Ishikawa (cell line): Measurements from ENCODE around the gene GCN1.

Experiments
- CEBPB ChIP-seq: IDR thresholded peaks from 2 replicates; pipeline ENCODE4 v1.6.1; 2012
- CREB1 ChIP-seq: IDR thresholded peaks from 2 replicates; pipeline ENCODE4 v1.6.1; 2012; ENCODE audit warnings: low read depth
- EGR1 ChIP-seq: IDR thresholded peaks from 2 replicates; pipeline ENCODE4 v1.6.1; 2012
- EP300 ChIP-seq: IDR thresholded peaks from 2 replicates; pipeline ENCODE4 v1.6.1; 2012; ENCODE audit warnings: borderline replicate concordance
- FOXM1 ChIP-seq: IDR thresholded peaks from 2 replicates; pipeline ENCODE4 v1.6.1; 2012; ENCODE audit warnings: low read depth, borderline replicate concordance
- NFIC ChIP-seq: IDR thresholded peaks from 2 replicates; pipeline ENCODE4 v1.6.1; 2012
- RAD21 ChIP-seq: IDR thresholded peaks from 2 replicates; pipeline ENCODE4 v1.6.1; 2012; ENCODE audit warnings: low read depth
- TAF1 ChIP-seq: IDR thresholded peaks from 2 replicates; pipeline ENCODE4 v1.6.1; 2012; ENCODE audit warnings: low read depth, mild to moderate bottlenecking
- TCF12 ChIP-seq: IDR thresholded peaks from 2 replicates; pipeline ENCODE4 v1.6.1; 2012; ENCODE audit warnings: low read depth
- TEAD4 ChIP-seq: IDR thresholded peaks from 2 replicates; pipeline ENCODE4 v1.6.1; 2012
- YY1 ChIP-seq: IDR thresholded peaks from 2 replicates; pipeline ENCODE4 v1.6.1; 2012; ENCODE audit warnings: low read depth
- ZBTB7A ChIP-seq: IDR thresholded peaks from 2 replicates; pipeline ENCODE4 v1.6.1; 2012; ENCODE audit warnings: low read depth
- TF ChIP-seq, protein P1 (sequence below): IDR thresholded peaks from 2 replicates; pipeline ENCODE4 v1.6.1; 2012; ENCODE audit warnings: low read depth, mild to moderate bottlenecking
- TF ChIP-seq, protein P2 (sequence below): IDR thresholded peaks from 2 replicates; pipeline ENCODE4 v1.6.1; 2012
- TF ChIP-seq, protein P3 (sequence below): IDR thresholded peaks from 2 replicates; pipeline ENCODE4 v1.6.1; 2012

The GCN1 gene

DNA sequence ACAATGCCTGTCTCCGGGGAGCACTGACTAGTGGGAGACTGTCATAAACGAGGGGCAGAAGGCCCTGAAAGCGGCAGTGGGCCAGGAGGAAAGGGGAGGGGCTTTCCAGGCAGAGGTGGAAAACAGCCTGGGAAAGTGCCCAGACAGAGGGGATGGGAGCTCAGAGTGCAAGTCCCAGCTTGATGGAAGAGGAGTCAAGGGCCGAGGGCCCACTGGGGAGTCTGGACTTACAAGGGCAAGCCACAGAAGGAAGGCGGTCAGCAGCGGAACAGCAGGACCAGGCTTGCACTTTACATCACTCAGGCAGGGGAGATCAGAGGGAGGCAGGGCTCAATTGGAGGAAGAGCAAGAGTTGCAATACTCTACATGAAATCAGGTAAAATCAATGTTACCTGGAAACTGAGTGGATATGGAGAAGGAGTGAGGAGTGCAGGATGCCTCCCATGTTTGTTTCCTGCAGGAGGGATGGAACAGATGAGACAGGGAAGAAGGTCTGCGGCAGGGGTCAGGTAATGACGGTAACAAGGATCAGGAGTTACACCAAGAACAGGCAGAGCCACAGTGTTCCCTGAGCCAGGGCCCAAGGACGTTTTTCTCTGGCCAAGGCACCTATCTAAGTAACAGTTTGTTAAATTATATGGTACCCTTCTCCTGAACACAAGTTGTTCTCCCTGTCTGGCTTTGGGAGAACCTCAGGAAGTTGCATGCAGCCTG, 47.2 kb upstream of the GCN1 start:
- TF ChIP-seq ZBTB7A (no peak), RAD21 (no peak), TCF12 (no peak), TEAD4 (no peak), EGR1 (no peak), YY1 (no peak), EP300 (no peak), CEBPB (no peak), CREB1 (no peak), TAF1 (no peak), FOXM1 (no peak), NFIC (no peak)
- TF ChIP-seq, protein P1, sequence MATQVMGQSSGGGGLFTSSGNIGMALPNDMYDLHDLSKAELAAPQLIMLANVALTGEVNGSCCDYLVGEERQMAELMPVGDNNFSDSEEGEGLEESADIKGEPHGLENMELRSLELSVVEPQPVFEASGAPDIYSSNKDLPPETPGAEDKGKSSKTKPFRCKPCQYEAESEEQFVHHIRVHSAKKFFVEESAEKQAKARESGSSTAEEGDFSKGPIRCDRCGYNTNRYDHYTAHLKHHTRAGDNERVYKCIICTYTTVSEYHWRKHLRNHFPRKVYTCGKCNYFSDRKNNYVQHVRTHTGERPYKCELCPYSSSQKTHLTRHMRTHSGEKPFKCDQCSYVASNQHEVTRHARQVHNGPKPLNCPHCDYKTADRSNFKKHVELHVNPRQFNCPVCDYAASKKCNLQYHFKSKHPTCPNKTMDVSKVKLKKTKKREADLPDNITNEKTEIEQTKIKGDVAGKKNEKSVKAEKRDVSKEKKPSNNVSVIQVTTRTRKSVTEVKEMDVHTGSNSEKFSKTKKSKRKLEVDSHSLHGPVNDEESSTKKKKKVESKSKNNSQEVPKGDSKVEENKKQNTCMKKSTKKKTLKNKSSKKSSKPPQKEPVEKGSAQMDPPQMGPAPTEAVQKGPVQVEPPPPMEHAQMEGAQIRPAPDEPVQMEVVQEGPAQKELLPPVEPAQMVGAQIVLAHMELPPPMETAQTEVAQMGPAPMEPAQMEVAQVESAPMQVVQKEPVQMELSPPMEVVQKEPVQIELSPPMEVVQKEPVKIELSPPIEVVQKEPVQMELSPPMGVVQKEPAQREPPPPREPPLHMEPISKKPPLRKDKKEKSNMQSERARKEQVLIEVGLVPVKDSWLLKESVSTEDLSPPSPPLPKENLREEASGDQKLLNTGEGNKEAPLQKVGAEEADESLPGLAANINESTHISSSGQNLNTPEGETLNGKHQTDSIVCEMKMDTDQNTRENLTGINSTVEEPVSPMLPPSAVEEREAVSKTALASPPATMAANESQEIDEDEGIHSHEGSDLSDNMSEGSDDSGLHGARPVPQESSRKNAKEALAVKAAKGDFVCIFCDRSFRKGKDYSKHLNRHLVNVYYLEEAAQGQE = no peak
- TF ChIP-seq, protein P2, sequence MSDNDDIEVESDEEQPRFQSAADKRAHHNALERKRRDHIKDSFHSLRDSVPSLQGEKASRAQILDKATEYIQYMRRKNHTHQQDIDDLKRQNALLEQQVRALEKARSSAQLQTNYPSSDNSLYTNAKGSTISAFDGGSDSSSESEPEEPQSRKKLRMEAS = no peak
- TF ChIP-seq, protein P3, sequence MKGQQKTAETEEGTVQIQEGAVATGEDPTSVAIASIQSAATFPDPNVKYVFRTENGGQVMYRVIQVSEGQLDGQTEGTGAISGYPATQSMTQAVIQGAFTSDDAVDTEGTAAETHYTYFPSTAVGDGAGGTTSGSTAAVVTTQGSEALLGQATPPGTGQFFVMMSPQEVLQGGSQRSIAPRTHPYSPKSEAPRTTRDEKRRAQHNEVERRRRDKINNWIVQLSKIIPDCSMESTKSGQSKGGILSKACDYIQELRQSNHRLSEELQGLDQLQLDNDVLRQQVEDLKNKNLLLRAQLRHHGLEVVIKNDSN = no peak

DNA sequence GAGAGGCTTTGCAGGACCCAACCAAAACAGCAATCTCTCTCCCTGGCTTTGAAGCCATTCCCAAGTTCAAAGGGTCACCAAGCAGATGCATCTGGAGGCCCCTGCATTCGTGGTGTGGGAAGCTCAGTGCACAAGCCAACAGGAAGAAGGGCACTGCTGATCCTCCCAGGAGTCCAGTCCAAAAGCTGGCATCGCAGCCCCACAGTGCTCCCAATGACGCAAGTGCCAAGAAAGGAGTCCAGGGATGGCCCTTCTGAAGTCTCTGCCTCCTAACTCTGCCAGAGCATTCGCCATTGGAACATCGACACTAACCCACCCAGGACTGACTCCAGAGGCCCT, 45.9 kb upstream of the GCN1 start:
- TF ChIP-seq EP300 = no peak
- no peak for TF ChIP-seq NFIC

DNA sequence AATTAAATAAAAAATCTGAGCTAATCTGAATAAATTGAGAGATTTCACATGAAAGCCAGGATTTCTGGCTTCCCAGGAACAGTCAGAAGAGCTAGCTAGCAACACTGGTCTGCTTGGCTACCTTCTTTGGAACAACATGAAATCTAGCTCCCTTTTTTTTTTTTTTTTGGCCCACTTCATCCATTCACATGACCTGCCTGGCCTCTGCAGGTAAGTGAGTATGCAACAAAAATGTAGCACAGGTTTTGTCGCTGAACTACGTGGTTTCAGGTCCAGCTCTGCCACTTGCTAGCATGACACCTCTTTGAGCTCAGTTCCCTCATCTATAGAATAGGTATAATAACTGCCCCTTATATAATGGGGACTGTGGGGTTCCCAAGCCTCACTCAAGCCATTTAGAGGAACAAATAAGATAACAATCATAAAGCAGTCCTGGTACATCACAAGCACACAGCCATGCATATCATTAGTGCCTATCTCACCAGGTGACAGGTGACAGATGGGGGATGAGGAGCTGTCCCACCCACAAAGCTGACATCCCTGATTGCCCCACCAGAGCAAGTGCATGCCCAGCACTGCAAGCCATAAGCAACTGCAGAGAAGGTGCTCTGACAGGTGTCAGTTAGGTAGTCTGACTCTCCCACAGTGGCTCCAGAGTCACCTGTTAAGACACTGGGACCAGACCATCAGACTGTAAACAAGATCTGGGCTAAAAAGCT, 45.4 kb upstream of the GCN1 start:
- no peak for TF ChIP-seq CREB1
- no peak for TF ChIP-seq TEAD4
- TF ChIP-seq RAD21 = no peak
- no peak for TF ChIP-seq EGR1
- no peak for TF ChIP-seq EP300
- no peak for TF ChIP-seq ZBTB7A
- TF ChIP-seq YY1 = no peak
- no peak for TF ChIP-seq FOXM1
- no peak for TF ChIP-seq TCF12
- no peak for TF ChIP-seq NFIC
- TF ChIP-seq CEBPB = no peak
- TF ChIP-seq, protein P1 = no peak
- no peak for TF ChIP-seq TAF1

DNA sequence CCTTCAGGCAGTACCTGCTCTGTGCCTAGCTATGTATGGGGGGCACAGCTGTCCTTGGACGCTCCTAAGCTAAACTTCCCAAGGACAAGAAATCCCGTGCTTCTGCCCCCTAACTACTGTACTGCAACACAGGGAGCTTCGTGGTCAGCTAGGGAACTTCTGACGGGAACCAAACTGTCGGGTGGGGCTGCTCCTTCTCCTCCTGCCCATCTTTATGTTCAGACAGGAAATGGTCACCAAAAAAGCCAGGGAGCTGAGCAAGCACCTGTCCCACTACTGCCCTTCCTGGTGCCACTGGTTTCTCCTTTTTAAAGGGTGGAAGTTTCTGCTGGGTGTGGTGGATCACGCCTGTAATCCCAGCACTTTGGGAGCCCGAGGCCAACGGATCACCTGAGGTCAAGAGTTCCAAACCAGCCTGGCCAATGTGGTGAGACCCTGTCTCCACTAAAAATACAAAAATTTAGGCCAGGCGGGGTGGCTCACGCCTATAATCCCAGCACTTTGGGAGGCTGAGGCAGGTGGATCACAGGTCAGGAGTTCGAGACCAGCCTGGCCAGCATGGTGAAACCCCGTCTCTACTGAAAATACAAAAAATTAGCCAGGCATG, 44.4 kb upstream of the GCN1 start:
- TF ChIP-seq ZBTB7A (no peak), YY1 (no peak), FOXM1 (no peak), RAD21 (no peak), TEAD4 (no peak), CREB1 (no peak), TAF1 (no peak), CEBPB (no peak)
- TF ChIP-seq, protein P3 = no peak
- TF ChIP-seq, protein P1 = no peak
